BJ (cell line): ENCODE measurements around the gene PLEKHA5. TPM values are rescaled to one million over a fixed set of nuclear protein-coding genes. Genes with fewer than 3 reads are reported as not detected.
"Not testable (repeated sequence)": the region's sequence is repeated elsewhere in the genome, so short reads cannot be mapped to it uniquely, and the experiment has no call there.

ENCODE experiments used
- CTCF ChIA-PET: fragments of 350-600 bp; formaldehyde crosslinking; extraction: SDS; loops from one replicate; lab custom pipeline; 2021; ENCODE audit warnings: antibody characterized with exemption, inconsistent platforms; lab: Yijun Ruan, JAX
- POLR2A ChIA-PET: fragments of 300-600 bp; sonication (Branson Sonifier 250); formaldehyde crosslinking; extraction: SDS; loops from one replicate; lab custom pipeline; 2021; ENCODE audit warnings: antibody characterized with exemption; lab: Charles Lee
- DNase-seq: peaks from one replicate; pipeline ENCODE4 v3.0.0-alpha.2; 2011; ENCODE audit warnings: low read depth
- H3K27me3 ChIP-seq: 2 replicates; pipeline ENCODE4 v1.6.0; 2011; ENCODE audit warnings: low read length; ENCODE audit not compliant: control insufficient read depth, insufficient read depth
- H3K36me3 ChIP-seq: 2 replicates; pipeline ENCODE4 v1.5.1; 2011; ENCODE audit warnings: low read length; ENCODE audit not compliant: control insufficient read depth, insufficient read depth
- H3K4me3 ChIP-seq: 2 replicates; pipeline ENCODE4 v1.5.1; 2011; ENCODE audit warnings: low read depth, mild to moderate bottlenecking, control low read depth, low read length
- CTCF ChIP-seq: IDR thresholded peaks from 2 replicates; pipeline ENCODE4 v1.5.1; 2011; ENCODE audit warnings: low read depth, mild to moderate bottlenecking, control low read depth, inconsistent platforms, low read length, moderate library complexity; ENCODE audit not compliant: insufficient read depth
- polyA plus RNA-seq: library from polyadenylated mRNA; depleted of rRNA; stranded (reverse); fragments of >200 nt; gene quantifications from 2 replicates; pipeline ENCODE4 v1.2.3, GENCODE V29; 2011

Gene PLEKHA5
- polyA plus RNA-seq, 1 experiment, result 5.8 TPM

DNA sequence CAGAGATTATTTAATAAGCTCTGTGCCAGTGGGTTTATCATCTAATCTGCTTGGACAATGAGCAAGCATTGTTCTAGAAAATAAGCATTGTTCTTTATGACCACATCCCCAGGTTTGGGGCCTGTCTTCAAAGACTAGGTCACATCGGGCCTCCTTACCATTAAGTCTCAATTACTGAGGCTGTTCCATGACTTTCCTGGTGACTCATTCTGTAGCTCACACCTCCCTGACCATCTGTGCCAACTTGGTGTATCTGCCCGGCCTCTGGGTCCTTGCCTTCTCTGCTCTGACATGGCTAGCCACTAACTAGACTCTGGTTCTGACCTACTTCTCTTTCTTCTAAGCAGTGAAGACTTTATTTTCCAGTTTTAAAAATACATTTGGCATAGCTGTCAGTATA lies 44.4 kb upstream of the PLEKHA5 start:
- CTCF ChIA-PET, result interaction anchor here (0.6 kb wide), 1 partner anchor 172 kb away, joined by 3 read pairs; no protein-coding TSS in a partner anchor
- H3K27me3 ChIP-seq, result no peaks in the 10 kb centered on the region
- no peaks in the 10 kb centered on the region for H3K36me3 ChIP-seq
- POLR2A ChIA-PET, result no interaction called here
- DNase-seq, result no peak
- H3K4me3 ChIP-seq, result no peak overlapping the region
- TF ChIP-seq CTCF, result no peak

- Histone ChIP-seq H3K27me3 (no peaks in the 10 kb centered on the region), H3K4me3 (no peak overlapping the region), H3K36me3 (no peaks in the 10 kb centered on the region)
- TF ChIP-seq CTCF, result no peak
- POLR2A ChIA-PET, result no interaction called here
- CTCF ChIA-PET, result interaction anchor here (1.1 kb wide), 1 partner anchor 22 kb away, joined by 3 read pairs; no protein-coding TSS in a partner anchor
- no peak for DNase-seq
Observed at GRCh38 chr12:19088606-19089005, 40.9 kb upstream of the PLEKHA5 start.

DNA sequence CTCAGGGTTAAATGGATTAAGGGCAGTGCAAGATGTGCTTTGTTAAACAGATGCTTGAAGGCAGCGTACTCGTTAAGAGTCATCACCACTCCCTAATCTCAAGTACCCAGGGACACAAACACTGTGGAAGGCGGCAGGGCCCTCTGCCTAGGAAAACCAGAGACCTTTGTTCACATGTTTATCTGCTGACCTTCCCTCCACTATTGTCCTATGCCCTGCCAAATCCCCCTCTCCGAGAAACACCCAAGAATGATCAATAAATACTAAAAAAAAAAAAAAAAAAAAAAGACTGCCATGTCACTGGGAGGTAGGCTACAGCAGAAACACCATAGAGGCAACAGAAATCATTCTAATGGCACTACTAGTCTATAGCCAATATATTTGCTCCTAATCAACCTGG lies 37.1 kb upstream of the PLEKHA5 start:
- CTCF ChIA-PET, DNase-seq, H3K36me3 ChIP-seq, H3K4me3 ChIP-seq, H3K27me3 ChIP-seq, POLR2A ChIA-PET: not testable (repeated sequence)

GRCh38 chr12:19093218-19093617 lies 36.3 kb upstream of the PLEKHA5 start:
- no peak for DNase-seq
- POLR2A ChIA-PET, result no interaction called here
- no peak for TF ChIP-seq CTCF
- Histone ChIP-seq H3K36me3 (no peaks in the 10 kb centered on the region), H3K27me3 (no peaks in the 10 kb centered on the region), H3K4me3 (no peak overlapping the region)
- CTCF ChIA-PET, result no interaction called here

DNA sequence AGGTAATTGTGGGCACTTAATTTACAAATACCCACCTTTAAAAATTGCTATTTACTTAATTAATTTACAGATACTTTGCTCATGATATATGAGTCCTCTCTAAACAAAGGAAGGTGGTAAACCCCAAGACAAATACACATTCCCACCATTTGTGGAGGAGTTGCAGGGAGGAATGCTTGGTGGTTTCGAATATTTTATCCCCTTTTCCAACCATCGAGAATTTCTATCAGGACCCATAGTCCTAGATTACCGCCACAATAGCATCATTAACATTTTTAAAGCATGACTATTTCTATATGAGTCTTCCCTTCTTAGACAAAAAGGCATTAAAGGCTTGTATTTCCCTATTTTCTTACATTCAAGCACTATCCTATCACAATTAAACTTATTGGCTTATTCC lies 34.2 kb upstream of the PLEKHA5 start:
- POLR2A ChIA-PET, result interaction anchor here (0.8 kb wide), 1 partner anchor 9 kb away, joined by 5 read pairs; no protein-coding TSS in a partner anchor
- Histone ChIP-seq H3K4me3 (no peak overlapping the region), H3K36me3 (no peaks in the 10 kb centered on the region), H3K27me3 (no peaks in the 10 kb centered on the region)
- TF ChIP-seq CTCF, result no peak
- CTCF ChIA-PET, result no interaction called here
- DNase-seq, result no peak
